Stimulated activated CD4-positive, alpha-beta T cell treated with anti-CD3 and anti-CD28 coated beads, Interleukin-15, amount 100 ng/mL, for 24 hours (primary cell): ENCODE results near the gene GXYLT2.

Experiments used
- DNase-seq: peaks from one replicate; pipeline ENCODE4 v3.0.0-alpha.2; 2020

Gene GXYLT2

DNA sequence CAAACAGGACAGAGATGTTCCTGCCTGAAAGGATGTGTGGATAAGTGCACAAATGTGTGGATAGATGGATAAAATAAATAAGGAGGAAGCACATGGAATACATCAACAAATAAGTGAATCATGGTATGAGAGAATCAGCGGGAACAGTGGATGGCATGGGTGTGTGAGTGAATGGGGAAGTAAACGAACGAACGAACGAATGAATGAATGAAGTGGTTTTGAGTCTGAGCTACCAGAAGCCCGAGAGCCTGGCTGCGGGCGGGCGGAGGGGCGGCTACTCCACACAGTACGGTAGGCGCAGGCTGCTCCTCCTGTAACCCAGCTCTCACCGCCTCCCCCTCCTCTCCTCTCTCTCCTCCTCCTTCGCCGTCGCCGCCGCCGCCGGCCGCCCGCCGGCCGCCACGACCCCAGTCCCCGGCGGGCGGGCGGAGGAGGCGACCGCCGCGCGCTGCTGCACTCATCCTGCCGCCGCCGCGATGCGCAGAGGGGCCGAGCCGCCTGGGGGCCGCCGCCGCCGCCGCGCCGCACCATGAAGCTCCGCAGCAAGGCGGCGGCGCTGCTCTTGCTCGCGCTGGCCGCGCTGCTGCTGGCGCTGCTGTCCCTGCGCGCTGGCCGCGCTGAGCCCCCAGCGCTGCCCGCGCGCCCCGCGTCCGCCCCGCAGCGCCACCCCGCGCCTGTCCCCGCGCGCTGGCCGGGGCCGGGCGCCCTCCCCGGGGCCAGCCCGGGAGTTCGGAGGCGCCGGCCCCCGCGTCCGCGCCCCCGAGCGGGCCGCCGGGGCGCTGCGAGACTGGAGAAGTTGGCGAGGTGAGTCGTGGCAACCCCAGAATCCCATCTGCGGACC lies at the start of gene GXYLT2:
TSS of gene GXYLT2 (plus strand) at position 342 of the 841 bp plus-strand sequence. CDS start at position 530, 188 bp downstream.
- DNase-seq = peak; percentile 54

- no peak for DNase-seq
Measured at GRCh38 chr3:72839057-72839456, 48.8 kb upstream of the GXYLT2 start.

DNA sequence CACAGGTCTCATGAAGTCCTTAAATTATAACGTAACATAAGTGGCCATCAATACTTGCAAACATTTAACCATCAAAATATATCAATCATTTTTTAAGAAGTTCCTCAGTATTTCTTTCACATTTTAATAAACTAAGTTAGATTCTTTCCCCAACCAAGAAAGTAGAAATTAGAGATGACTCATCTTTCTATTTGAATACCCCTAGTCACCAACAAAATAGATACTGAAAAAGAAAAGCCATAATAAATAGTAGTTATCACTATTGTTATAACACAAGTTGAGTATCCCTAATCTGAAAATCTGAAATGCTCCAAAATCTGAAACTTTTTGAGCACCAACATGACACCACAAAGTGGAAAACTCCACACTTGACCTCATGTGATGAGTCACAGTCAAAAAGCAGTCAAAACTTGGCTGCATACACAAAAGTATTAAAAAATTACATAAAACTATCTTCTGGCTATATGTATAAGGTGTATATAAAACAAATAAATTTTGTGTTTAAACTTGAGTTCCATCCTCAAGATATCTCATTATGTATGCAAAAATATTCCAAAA lies 43.3 kb upstream of the GXYLT2 start:
- peak; percentile 28 for DNase-seq

DNA sequence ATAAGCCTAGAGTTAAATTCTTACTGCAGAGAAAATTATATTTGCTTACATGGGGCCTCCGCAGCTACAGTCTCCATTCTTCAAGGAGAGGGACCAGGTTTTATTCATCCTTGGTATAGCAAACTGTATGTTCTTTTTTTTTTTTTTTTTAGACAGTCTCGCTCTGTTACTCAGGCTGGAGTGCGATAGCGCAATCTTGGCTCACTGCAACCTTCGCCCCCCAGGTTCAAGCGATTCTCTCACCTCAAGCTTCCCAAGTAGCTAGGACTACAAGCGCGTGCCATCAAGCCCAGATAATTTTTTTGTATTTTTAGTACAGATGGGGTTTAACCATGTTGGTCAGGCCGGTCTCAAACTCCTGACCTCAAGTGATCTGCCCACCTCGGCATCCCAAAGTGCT lies 41.7 kb upstream of the GXYLT2 start:
- no peak for DNase-seq

GRCh38 chr3:72847282-72847681 lies 40.6 kb upstream of the GXYLT2 start:
- no peak for DNase-seq

- DNase-seq = peak; percentile 98
Measured at GRCh38 chr3:72847751-72848702, 39.8 kb upstream of the GXYLT2 start, which contains the start of gene SHQ1. Gene SHQ1 (minus strand): TSS chr3:72848445. CDS start chr3:72848340, 105 bp downstream.

DNA sequence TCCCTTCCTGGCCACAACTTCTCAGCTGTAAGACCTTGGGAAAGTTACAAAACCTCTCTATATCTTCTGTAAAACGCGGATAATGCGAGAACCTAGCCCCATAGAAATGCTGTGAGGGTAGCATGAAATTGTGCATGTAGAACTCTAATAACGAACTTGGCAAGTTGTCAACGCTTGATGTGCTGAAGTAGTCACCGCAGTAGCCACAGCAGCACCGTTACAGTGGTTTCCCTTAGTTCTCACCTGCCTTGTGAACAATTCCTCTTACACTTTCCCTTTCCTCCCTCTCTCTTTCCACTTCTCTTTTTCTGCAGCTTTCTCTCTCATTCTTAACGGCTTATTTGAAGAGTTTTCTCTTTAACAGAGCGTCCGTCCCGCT lies 39.2 kb upstream of the GXYLT2 start:
- DNase-seq = peak; percentile 44

DNA sequence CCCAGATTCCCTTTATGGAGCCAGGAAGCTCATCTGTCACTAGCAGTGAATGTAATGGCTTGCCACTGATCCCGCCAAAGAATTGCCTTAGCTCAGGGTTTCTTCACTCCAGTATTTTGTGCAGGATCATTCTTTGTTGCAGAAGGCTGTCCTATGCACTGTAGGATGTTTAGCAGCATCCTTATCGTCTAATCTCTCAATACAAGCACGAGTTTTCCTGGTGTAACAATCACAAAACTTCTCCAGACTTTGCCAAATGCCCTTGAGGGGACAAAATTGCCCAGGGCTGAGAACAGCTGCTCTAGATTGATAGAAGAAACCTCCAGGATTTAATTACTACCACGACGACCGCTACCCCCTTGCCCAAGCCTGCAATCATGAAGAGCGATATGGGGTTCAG lies 32.8 kb upstream of the GXYLT2 start:
- DNase-seq = no peak

DNA sequence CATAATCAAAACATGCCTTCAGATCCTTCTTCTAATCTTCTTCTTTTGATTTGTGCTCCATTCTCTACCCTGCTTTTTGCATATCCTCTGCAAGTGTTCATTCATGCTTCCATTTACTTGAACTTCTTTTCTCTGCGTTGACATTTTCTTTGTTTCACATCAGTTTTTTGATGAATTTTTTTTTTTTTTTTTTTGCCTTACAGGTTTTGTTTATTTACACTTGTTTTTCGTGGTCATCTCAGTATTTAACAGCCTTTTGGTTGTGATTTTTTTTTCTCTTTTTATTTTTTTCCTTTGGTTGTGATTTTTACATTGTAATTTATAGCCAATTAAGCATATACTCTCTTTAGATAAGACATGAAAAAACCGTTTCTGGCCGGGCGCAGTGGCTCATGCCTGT lies 27.8 kb upstream of the GXYLT2 start:
- DNase-seq = no peak

DNA sequence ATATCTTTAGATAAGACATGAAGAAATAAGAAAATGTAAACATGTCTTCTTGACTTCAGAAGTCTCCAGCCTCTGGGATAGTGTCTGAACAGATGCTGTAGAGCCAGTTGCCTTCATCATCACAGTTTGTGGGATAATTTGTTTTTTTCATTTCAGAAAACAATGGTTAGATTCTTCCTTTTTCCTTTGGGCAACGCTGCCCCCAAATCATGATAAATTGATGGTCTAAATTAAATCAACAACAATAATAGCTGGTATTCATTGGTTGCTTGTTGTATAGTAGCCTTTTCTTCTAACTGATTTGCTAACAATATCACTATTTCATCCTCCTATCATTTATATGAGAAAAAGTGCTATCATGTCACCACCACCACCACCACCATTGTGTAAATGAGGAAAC lies 27.0 kb upstream of the GXYLT2 start:
- DNase-seq = no peak

DNA sequence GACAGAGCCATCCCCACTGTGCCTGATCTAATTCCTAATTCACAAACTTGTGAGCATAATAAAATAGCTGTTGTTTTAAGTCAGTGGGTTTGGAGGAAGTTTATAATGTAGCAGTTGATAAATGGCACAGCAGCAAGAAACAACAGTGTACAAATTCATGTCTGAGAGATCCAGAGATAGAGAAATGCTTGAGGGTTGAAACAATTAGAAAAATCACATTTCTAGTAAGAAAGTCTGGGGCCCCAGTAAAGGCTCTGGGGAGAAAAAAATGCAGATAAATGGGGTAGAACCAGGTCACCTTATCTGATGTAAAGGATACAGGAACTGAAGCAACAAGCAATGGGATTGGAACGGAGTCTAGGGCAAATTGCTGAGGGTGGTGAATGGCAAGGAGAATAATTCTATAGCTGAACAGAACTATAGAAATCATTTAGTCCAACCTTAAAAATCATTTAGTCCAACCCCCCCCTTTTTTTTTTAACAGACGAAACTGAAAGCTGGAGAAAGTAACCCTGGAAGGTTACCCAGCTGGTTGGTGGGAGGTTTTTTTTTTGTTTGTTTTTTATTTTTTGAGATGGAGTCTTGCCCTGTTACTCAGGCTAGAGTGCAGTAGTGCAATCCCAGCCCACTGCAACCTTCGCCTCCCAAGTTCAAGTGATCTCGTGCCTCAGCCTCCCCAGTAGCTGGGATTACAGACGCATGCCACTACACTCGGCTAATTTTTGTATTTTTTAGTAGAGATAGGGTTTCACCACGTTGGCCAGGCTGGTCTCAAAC lies 25.3 kb upstream of the GXYLT2 start:
- DNase-seq = no peak

- no peak for DNase-seq
Measured at GRCh38 chr3:72872183-72872582, 15.7 kb upstream of the GXYLT2 start.

GRCh38 chr3:72887343-72887704 lies 522 bp upstream of the GXYLT2 start:
- no peak for DNase-seq

DNA sequence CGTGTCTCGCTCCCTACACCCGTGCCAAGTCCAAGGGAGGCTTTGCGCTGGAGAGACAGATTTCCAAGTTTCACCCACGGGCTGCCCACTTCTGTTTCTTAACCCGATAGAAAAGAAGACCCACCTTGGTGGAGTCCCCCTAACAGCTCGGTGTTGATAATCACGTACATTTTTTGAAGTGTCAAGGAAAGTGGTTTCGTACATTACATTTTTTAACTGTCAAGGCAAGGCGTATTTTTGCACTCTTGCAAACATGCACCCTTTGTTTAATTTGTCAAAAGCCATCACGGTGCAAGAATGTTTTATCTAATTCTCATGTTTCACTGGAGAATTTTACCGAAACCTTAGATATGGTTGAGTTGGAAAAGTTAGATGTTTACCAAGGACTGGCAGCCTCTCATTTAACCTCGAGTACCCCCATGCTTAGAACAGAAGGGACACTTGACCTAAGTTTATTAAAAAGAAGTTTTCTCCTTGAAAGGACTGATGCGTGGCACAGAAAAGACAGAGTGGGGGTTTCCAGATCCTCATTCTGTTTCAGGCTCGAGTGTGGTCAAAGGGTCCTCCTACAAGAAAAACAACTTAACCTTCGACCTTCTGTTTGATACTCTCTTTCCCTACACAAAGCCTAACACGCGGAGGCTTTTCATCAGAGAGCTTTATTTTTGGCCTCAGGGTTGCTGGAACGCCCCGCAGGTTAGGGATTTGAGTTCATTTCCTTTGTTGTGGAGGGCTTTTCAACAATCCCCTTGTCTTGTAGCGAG lies 882 bp downstream of the GXYLT2 start:
- no peak for DNase-seq

GRCh38 chr3:72889310-72890165 lies 1.7 kb downstream of the GXYLT2 start:
- no peak for DNase-seq

- no peak for DNase-seq
Measured at GRCh38 chr3:72890166-72890925, 2.5 kb downstream of the GXYLT2 start.

- no peak for DNase-seq
Measured at GRCh38 chr3:72891053-72891855, 3.4 kb downstream of the GXYLT2 start.

GRCh38 chr3:72892081-72892775 lies 4.4 kb downstream of the GXYLT2 start:
- DNase-seq = no peak

- DNase-seq = no peak
Measured at GRCh38 chr3:72892870-72893269, 5.0 kb downstream of the GXYLT2 start.
